VCaP (cell line): Measurements from ENCODE around the gene RPL38.
"Not testable (repeated sequence)": the region's sequence is repeated elsewhere in the genome, so short reads cannot be mapped to it uniquely, and the experiment has no call there.

Experiments used
- H3K27ac ChIP-seq: fragments of 450-650 bp; 2 replicates; pipeline ENCODE4 v1.5.1; 2017
- CTCF ChIP-seq: fragments of 450-650 bp; conservative IDR thresholded peaks from 2 replicates; pipeline ENCODE4 v1.5.1; 2017; ENCODE audit warnings: mild to moderate bottlenecking, moderate library complexity

Gene RPL38

GRCh38 chr17:74183411-74183810 is 20.1 kb upstream of the RPL38 start:
- TF ChIP-seq CTCF, result no peak
- H3K27ac ChIP-seq, result no peak overlapping the region

- no peak for TF ChIP-seq CTCF
- no peak overlapping the region for H3K27ac ChIP-seq
Observed at GRCh38 chr17:74185571-74186185, 17.8 kb upstream of the RPL38 start.

- H3K27ac ChIP-seq, result no peak overlapping the region
- no peak for TF ChIP-seq CTCF
Observed at GRCh38 chr17:74186498-74186897, 17.0 kb upstream of the RPL38 start.

GRCh38 chr17:74187761-74188160 is 15.7 kb upstream of the RPL38 start:
- no peak overlapping the region for H3K27ac ChIP-seq
- TF ChIP-seq CTCF, result no peak

- not testable (repeated sequence) for H3K27ac ChIP-seq
Observed at GRCh38 chr17:74188687-74189086, 14.8 kb upstream of the RPL38 start.

GRCh38 chr17:74190154-74190553 is 13.3 kb upstream of the RPL38 start:
- TF ChIP-seq CTCF, result no peak
- no peak overlapping the region for H3K27ac ChIP-seq

GRCh38 chr17:74190807-74191406 is 12.6 kb upstream of the RPL38 start:
- no peak overlapping the region for H3K27ac ChIP-seq
- TF ChIP-seq CTCF, result no peak
